Endothelial cell of umbilical vein (primary cell): ENCODE data around the gene ATXN10. TPM values are rescaled to one million over a fixed set of nuclear protein-coding genes. Genes with fewer than 3 reads are reported as not detected.

Experiments used
- BruUV-seq: library from RNA; stranded (reverse); fragments of 400-500 nt; replicated peaks from 2 replicates; lab custom pipeline; 2021; lab: Mats Ljungman, UMichigan
- CTCF ChIA-PET: fragments of 300-600, 350-600 bp; sonication (Branson Sonifier 250); formaldehyde crosslinking; loops from one replicate; lab custom pipeline; 2021; ENCODE audit warnings: antibody characterized with exemption, inconsistent platforms; lab: Charles Lee
- POLR2A ChIA-PET: fragments of 300-600, 350-600 bp; sonication (Branson Sonifier 250); formaldehyde crosslinking; loops from one replicate; lab custom pipeline; 2021; ENCODE audit warnings: antibody characterized with exemption, inconsistent platforms; lab: Charles Lee
- DNase-seq: peaks from one replicate; pipeline ENCODE4 v3.0.0-alpha.2; 2011; ENCODE audit warnings: low read depth, low spot score
- FAIRE-seq: peaks from 2 replicates; lab custom pipeline; 2011; peaks lifted over from hg19 to GRCh38; lab: Jason Lieb, UNC
- H2AFZ ChIP-seq: 2 replicates; pipeline ENCODE4 v1.6.0; 2012; ENCODE audit warnings: low read depth, low read length, control low read depth, inconsistent platforms
- H3K27ac ChIP-seq: 2 replicates; pipeline ENCODE4 v1.5.1; 2011; ENCODE audit warnings: low read depth, mild to moderate bottlenecking, control low read depth, low read length, moderate library complexity; ENCODE audit not compliant: insufficient read depth
- H3K27me3 ChIP-seq, 2 experiments: 2 replicates each; pipeline versions ENCODE4 v1.6.0 to v1.6.1; 2011; ENCODE audit warnings: low read length in 2 of 2, mixed read lengths in 1 of 2; ENCODE audit not compliant: control insufficient read depth in 2 of 2, insufficient read depth in 2 of 2
- H3K36me3 ChIP-seq, 2 experiments: 2 replicates in 1 of 2; 3 replicates in 1 of 2; pipeline ENCODE4 v1.5.1; 2011; ENCODE audit warnings: low read length in 2 of 2, mild to moderate bottlenecking in 1 of 2, moderate library complexity in 1 of 2; ENCODE audit not compliant: control insufficient read depth in 2 of 2, insufficient read depth in 2 of 2; ENCODE audit errors: extremely low read depth in 1 of 2
- H3K4me1 ChIP-seq: 3 replicates; pipeline ENCODE4 v1.5.1; 2011; ENCODE audit warnings: mild to moderate bottlenecking, low read length; ENCODE audit not compliant: control insufficient read depth, insufficient read depth; ENCODE audit errors: extremely low read depth
- H3K4me2 ChIP-seq: 2 replicates; pipeline ENCODE4 v1.6.1; 2011; ENCODE audit warnings: low read length, control low read depth, mixed read lengths; ENCODE audit not compliant: insufficient read depth
- H3K4me3 ChIP-seq, 3 experiments: fragments of 200-600 bp in 1 of 3; sonication (generic), shearing (Covaris generic) in 1 of 3; replicated peaks in 1 of 3; 2 replicates each; pipeline ENCODE4 v1.5.1; 2011 to 2016; ENCODE audit warnings: control low read depth in 3 of 3, low read length in 3 of 3, mild to moderate bottlenecking in 2 of 3, inconsistent platforms in 1 of 3, low read depth in 1 of 3, moderate library complexity in 1 of 3; ENCODE audit not compliant: insufficient read depth in 1 of 3
- H3K79me2 ChIP-seq: 2 replicates; pipeline ENCODE4 v1.6.0; 2012; ENCODE audit warnings: low read length, inconsistent platforms; ENCODE audit not compliant: control insufficient read depth, insufficient read depth
- H3K9ac ChIP-seq: replicated peaks from 2 replicates; pipeline ENCODE3; 2011; ENCODE audit warnings: low read length, control low read depth; ENCODE audit not compliant: insufficient read depth; ENCODE audit errors: extremely low read depth
- H3K9me1 ChIP-seq: replicated peaks from 3 replicates; pipeline ENCODE4 v1.6.0; 2011; ENCODE audit warnings: mild to moderate bottlenecking, low read length; ENCODE audit not compliant: control insufficient read depth, insufficient read depth; ENCODE audit errors: extremely low read depth
- H3K9me3 ChIP-seq: replicated peaks from 2 replicates; pipeline ENCODE4 v1.5.1; 2012; ENCODE audit warnings: low read length, inconsistent platforms; ENCODE audit not compliant: control insufficient read depth, insufficient read depth
- H4K20me1 ChIP-seq: replicated peaks from 2 replicates; pipeline ENCODE3; 2011; ENCODE audit warnings: mild to moderate bottlenecking, low read length; ENCODE audit not compliant: control insufficient read depth, insufficient read depth; ENCODE audit errors: extremely low read depth
- CTCF ChIP-seq, 2 donors: IDR thresholded peaks; 1 replicate in 1 of 2; 2 replicates in 1 of 2; pipeline ENCODE4 v1.5.1; 2011; ENCODE audit warnings: low read length in 2 of 2, mild to moderate bottlenecking in 2 of 2, moderate library complexity in 2 of 2, control low read depth in 1 of 2, inconsistent platforms in 1 of 2, low read depth in 1 of 2; ENCODE audit not compliant: insufficient read depth in 1 of 2; ENCODE audit errors: extremely low read depth in 1 of 2
- EZH2 ChIP-seq: IDR thresholded peaks from 2 replicates; pipeline ENCODE4 v1.6.1; 2012; ENCODE audit warnings: borderline replicate concordance, low read depth, mild to moderate bottlenecking, moderate library complexity, low read length, inconsistent platforms; ENCODE audit not compliant: severe bottlenecking
- POLR2AphosphoS5 ChIP-seq: IDR thresholded peaks from 2 replicates; pipeline ENCODE4 v1.6.1; 2012; ENCODE audit warnings: low read depth, mild to moderate bottlenecking, control low read depth, low read length, moderate library complexity; ENCODE audit not compliant: insufficient read depth
- dilution Hi-C: fragments of 300-500 bp; cut with MboI; formaldehyde crosslinking; loops from one replicate; pipeline ENCODE4 v1.15.0; 2019; ENCODE audit warnings: low sequenced_read_pairs; ENCODE audit not compliant: extremely low pct_ligation_motif_present
- intact Hi-C: fragments of 100-400 bp; cut with micrococcal nuclease; formaldehyde crosslinking; loops from one replicate; pipeline ENCODE4 v1.10.0; 2022
- polyA plus RNA-seq, 4 experiments: library from polyadenylated mRNA; depleted of rRNA in 3 of 4; stranded (reverse) in 3 of 4; unstranded in 1 of 4; fragments of >200 nt; gene quantifications; 2 replicates each; pipeline versions ENCODE4 v1.2.1 to v1.2.3, GENCODE V29; 2011 to 2012; ENCODE audit warnings: missing spikeins in 1 of 4
- total RNA-seq: library from RNA; stranded (reverse); gene quantifications from 2 replicates; pipeline ENCODE4 v1.2.3, GENCODE V29; 2021

ATXN10 gene
- total and polyA plus RNA-seq, 2 donors (not counting 3 experiments of a cell fraction or from before 2014, with no cell fraction given) = 73.2 to 91.9 TPM

DNA sequence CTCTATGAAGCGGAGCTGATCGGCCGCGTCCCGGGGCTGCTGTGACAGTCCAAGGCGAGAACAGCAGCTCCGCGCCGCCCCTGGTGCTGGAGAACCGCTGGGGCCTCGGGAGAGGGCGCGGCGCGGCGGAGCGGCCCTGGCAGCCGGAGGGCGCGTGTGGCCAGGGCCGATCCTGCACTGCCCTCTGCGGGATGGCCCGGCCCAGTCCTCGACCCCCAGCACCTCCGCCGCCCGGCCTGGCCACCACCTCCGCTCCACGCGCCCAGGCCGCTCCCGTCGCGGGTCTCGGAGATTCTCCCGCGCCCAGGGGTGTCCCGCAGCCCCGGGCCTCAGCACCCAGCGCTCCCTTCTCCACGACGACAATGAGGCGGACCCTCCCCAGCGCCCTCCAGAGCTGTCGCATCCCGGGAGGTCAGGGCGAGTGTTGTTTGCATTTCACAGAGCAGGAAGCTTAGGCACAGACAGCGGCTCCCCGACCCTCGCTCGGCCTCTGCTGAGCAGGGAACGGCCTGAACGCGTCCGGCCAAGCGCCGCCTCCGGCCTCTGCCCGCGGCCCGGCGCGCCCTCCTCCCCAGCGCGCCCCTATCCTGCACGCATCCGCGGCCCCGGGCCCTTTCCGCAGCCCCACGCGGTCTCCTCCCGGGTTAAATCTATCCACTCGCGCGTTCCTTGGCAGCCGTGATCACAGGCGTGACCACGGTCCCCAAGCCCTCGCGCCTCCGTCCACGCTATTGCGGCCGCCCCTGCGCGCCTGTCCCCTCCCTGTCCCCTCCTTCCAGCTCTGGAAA lies 195.7 kb downstream of the ATXN10 start:
- Histone ChIP-seq H3K4me2 (no peak overlapping the region), H3K9me3 (no peaks in the 10 kb centered on the region), H3K79me2 (no peaks in the 10 kb centered on the region), H3K9me1 (no peaks in the 10 kb centered on the region), H3K4me1 (no peaks in the 10 kb centered on the region), H3K27ac (no peak overlapping the region), H3K27me3 (peaks cover 28 to 58% of the 10 kb centered on the region in 2 experiments), H2AFZ (no peak overlapping the region), H3K36me3 (no peaks in the 10 kb centered on the region), H3K4me3 (no peak overlapping the region), H4K20me1 (no peaks in the 10 kb centered on the region), H3K9ac (no peak overlapping the region)
- no peak for FAIRE-seq
- dilution Hi-C loops = no loop called here
- BruUV-seq = no TSS peak
- intact Hi-C loops = no loop called here
- TF ChIP-seq CTCF (IDR thresholded peaks at IDR 0.05; ENCODE audit: extremely low read depth in 1 of 2, insufficient read depth in 1 of 2, low read depth in 1 of 2, low read length in 2 of 2) (peak; percentile 19 to 20), POLR2AphosphoS5 (no peak), EZH2 (peak; percentile 96)
- ChIA-PET CTCF (interaction anchor here (1.1 to 1.2 kb wide), 2 partner anchors 110 to 224 kb away, joined by 4 read pairs; no protein-coding TSS in a partner anchor), POLR2A (no interaction called here)
- no peak for DNase-seq
